Activated T-cell treated with anti-CD3 and anti-CD28 coated beads, Interleukin-2, amount 50 U/mL, for 72 hours (primary cell): Measurements from ENCODE around the gene CYP51A1. TPM values are rescaled to one million over a fixed set of nuclear protein-coding genes. Genes with fewer than 3 reads are reported as not detected.

Source experiments
- total RNA-seq, 2 donors: library from RNA; stranded (reverse); gene quantifications; one replicate each; pipeline ENCODE4 v1.2.3, GENCODE V29; 2022

CYP51A1 gene
- total RNA-seq, 2 donors from 2014 or later, result 29.8 to 29.9 TPM

Other genes with a start within 250 kb of the CYP51A1 start
- 10 to 100 TPM; 31.5 to 33.4 TPM for gene AKAP9, start 193.6 kb downstream of the CYP51A1 start, total RNA-seq
- not detected for gene LRRD1, start 44.7 kb upstream of the CYP51A1 start, total RNA-seq
- 10 to 100 TPM; 35.4 to 44.8 TPM for gene KRIT1, start 111.4 kb upstream of the CYP51A1 start, total RNA-seq
- 10 to 100 TPM; 48.8 to 57.1 TPM for gene ANKIB1, start 111.5 kb upstream of the CYP51A1 start, total RNA-seq